ENCODE results near the gene CELF2.

The CELF2 gene

DNA sequence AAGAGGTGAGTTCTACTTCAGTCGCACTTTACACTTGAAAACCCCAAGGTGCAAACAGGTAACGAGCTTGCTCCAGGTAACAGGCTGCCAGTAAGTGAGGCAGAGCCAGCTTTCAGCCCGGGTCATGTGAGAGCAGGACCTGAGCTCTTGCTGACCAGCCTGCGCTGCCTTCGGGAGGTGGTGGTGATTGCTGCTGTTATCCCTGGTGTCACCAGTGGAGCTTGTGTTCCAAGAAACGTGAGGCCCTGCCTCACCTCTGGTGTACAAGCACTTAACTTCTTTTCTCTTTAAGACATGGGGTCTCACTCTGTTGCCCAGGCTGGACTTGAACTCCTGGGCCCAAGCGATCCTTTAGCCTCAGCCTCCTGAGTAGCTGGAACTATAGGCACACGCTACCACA, 265.0 kb downstream of the CELF2 start:
- no peak for DNase-seq

DNA sequence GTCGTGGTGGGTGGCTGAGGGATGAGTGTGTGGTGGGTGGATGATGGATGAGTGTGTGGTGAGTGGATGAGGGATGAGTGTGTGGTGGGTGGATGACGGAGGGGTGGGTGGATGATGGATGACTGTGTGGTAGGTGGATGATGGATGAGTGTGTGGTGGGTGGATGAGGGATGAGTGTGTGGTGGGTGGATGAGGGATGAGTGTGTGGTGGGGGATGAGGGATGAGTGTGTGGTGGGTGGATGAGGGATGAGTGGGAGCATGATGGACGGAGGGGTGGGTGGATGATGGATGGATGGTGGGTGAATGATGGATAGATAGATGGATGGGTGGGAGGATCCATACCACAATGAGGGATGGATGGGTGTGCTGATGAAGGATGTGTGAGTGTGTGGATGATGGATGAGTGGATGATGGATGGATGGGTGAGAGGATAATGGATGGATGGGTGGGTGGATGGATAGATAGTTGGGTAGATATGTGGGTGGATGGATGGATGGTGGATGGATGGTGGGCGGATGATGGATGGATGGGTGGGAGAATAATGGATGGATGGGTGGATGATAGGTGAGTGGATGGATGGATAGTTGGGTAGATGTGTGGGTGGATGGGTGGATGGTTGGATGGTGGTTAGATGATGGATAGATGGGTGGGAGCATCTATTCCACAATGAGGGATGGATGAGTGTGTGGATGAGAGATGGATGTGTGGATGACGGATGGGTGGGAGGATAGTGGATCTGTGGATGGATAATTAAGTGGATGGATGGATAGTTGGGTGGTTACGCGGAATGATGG, 266.8 kb downstream of the CELF2 start:
- DNase-seq, result no peak

DNA sequence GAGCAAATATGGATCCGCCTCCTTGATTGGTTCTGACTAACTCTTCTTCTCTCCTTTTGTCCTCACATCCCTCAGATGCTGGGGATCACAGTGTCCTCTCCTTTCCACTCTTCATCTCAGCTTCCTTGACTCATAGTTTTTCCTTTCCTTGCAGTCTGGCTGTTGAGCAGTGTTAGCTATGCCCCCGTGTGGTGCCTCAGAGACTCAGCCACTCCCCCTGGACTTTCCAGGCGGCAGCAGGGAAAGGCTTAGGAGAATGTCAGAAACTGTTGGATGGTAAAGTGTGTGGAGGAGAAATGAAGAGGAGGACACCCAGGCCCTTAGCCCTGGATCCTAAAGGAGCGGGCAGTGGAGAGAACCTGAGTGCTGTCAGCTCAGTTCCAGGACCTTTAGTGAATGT, 267.5 kb downstream of the CELF2 start:
- DNase-seq, result no peak

DNA sequence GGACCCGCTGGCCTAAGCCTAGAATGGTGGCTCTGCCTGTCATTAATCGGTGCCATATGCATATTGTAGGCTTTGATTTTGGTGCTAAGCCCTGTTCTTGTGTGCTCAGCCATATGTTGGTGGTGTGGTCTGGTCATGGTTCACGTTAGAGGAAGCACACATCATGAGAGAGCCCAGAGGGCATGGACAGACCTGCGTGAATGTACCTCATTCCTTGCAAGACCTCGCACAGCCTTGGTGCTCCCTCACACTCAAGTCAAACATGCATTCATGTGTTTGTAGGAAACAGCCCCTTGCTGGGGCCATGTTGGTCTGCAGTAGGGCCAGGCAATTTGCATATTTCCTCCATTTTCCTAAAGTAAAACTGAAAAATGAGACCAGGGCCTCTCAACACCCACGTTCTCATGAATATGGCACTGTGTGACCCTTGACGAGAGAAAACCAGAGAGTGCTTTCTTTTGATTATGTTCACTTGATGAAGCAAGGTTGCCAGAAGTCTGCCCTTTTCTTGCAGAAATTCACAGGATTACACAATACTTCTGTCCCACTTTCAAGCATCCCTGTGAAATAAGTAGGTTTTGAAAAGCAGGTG, 268.7 kb downstream of the CELF2 start:
- DNase-seq, result no peak

GRCh38 chr10:11288302-11288701, 270.6 kb downstream of the CELF2 start:
- DNase-seq, result no peak

- DNase-seq, result no peak
These were observed 272.7 kb downstream of the CELF2 start for GRCh38 chr10:11290156-11290890.

DNA sequence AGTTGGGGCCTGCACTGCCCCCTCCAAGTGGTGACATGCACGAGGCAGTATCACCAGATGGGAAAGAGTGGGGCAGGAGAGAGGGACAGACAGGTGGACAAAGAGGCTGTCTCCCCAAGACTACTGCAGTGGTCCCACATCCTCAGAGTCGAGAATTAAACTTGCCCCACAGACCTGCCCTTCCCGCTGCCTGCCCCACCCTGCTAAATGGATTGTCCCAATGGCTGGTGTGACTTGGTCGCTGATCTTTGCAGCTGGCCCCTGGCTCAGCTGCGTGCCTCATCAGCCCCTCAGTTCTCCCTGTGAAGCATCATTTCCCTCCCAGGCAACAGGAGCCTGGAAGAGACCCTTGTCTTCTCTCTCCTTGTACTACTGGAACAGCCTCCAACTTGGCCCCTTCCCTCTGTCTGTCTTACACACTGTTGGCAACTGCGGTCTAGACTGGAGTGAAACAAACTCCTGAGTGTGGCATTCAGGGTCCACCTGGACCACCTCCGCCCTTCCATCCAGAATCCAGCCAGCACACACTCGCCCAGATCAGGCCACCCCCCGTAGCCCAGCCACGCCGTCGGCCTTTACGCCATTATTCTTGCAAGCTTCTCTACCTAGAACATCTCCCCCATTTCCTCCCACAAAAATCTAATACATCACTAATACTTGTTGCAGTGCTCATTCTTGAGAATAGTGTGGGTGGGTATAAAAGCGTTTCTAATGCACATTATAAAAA, 275.1 kb downstream of the CELF2 start:
- DNase-seq, result no peak

DNA sequence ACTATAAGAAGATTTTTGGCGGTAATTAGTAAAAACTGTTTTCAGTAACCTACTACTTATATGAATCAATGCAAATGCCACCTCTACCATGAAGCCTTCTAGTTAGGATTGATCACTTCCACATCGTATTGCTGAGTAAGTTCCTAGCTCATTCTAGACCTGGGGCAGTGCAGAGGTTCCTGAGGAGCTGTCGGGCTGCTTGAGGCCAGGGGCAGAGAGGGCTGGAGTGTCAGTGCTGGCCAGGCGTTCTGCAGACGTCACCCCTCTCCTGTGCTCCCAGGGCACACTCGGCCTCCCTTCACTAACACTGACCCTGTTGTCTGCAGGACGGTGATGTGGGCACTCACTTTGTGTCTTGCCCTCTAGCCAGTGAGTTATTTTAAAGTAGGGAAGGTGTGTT, 275.7 kb downstream of the CELF2 start:
- DNase-seq, result no peak

- no peak for DNase-seq
These were observed 277.3 kb downstream of the CELF2 start for GRCh38 chr10:11294831-11295450.

DNA sequence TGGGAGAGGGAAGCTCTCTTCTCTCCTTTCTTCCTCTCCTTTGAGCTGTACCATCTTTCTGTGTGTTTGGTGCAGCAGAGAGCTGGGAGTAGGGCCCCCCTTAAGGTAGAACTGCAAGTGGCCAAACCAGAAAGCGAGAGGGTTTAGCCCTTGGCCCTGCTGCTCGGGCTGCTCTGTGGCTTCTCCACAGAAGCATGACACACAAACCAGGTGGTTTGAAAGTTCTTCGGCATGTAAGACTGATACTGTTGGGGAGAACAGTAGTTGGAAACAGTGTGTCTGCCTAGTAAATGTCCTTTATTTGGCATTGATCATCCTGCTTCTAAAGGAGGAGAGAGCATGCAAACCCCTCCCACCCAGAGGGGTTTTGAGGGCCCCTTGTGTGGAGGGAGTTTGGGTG, 277.8 kb downstream of the CELF2 start:
- no peak for DNase-seq

GRCh38 chr10:11297136-11297535, 279.5 kb downstream of the CELF2 start:
- no peak for DNase-seq

- DNase-seq, result no peak
These were observed 280.4 kb downstream of the CELF2 start for GRCh38 chr10:11298116-11298515.

- no peak for DNase-seq
These were observed 281.5 kb downstream of the CELF2 start for GRCh38 chr10:11299125-11299524.

DNA sequence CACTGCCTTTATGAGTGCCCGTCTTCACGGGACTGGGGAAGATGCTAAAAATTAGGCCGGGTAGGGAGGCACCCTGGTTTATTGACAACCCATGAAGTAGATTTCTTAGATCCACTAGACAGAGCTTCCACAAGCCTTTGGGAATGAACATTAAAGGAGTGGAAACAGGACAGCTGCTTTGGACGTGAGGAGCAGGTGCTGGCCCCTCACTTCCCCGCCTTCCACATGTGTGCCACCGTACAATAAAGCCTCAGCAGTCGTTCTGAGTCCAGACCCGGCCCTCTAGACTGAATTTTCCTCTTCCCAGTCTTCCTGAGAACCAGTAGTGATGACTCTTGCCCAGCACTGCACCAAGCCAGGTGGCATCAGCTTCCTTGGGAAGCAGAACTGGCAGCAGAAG, 282.4 kb downstream of the CELF2 start:
- no peak for DNase-seq

DNA sequence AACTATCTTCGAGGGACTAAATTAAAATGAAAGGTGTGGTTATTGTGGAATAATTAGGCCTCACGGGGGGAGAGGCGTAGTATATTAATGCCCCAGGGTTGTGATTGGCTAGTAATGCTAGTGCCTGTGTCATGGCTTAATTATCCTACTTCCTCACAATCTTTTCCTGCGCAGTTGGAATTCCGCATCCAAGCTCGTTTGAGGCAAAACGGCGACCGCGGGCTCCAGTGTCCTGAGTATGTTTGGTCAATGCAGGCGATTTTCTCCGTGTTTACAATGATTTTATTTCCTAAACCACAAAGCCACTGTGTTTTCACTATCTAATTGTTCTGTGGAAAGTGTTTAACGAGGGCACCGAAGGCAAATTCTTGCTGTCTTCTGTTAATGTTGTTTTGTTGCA, 282.9 kb downstream of the CELF2 start:
- no peak for DNase-seq

DNA sequence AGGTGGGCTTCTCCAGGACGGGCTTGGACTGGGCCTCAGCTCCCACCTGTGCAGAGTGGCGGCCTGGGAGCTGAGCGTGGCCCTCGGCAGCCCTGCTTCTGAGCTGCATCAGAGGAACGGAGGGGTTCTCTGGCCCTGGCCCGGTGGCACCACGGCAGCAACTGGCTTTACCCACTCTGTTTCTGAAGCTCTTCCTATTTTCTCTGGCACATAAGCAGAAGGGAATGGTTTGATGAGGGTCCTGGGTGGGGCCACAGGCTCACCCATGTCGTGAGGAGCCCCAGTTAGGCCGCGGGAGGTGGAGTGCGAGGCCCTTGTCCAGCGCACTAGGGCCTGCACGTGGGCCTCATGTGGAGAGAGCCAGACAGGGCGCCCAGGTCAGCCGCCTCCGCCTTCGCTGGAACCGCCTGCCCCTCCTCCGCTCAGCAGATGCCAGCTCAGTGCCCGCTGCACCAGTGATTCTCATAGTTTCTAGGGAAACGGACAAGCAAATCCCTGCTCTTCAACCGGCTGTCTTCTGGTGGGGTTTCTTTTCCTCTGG, 284.0 kb downstream of the CELF2 start:
- DNase-seq, result no peak

GRCh38 chr10:11302181-11302580, 284.5 kb downstream of the CELF2 start:
- DNase-seq, result no peak

DNA sequence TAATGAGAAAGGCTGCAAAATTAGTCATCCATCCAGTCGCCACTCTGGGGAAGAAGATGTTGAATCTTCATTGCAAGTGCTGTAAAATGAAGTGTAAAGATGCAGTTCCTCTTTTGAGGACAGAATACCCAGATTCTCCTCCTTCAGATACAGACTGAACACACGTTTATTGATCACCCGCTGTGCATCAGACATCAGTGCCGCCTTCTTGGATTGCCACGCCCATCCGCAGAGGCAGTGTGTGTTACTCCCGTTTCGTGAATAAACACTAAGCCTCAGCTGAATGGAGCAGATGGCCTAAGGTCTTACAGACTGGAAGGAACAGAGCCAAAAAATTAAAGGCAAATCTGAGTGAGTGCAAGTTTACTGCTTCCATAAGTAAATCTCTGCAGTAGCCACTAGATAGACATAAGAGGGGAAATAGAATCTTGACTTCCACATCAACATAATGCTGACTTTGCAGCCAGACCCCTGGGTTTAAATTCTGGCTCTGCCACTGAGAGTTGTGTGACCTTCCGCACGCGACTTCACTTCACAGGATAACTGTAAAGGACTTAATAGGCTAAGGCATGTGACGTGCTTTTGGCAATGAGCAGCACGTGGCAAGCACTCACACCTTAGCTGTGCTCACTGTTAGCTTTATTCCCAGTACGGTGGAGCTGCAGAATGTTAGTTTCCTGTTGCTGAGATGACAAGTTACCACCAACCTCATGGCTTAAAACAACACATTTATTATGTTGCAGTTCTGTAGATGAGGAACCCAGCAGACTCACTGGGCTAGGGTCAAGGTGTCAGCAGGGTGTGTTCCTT, 285.9 kb downstream of the CELF2 start:
- no peak for DNase-seq

DNA sequence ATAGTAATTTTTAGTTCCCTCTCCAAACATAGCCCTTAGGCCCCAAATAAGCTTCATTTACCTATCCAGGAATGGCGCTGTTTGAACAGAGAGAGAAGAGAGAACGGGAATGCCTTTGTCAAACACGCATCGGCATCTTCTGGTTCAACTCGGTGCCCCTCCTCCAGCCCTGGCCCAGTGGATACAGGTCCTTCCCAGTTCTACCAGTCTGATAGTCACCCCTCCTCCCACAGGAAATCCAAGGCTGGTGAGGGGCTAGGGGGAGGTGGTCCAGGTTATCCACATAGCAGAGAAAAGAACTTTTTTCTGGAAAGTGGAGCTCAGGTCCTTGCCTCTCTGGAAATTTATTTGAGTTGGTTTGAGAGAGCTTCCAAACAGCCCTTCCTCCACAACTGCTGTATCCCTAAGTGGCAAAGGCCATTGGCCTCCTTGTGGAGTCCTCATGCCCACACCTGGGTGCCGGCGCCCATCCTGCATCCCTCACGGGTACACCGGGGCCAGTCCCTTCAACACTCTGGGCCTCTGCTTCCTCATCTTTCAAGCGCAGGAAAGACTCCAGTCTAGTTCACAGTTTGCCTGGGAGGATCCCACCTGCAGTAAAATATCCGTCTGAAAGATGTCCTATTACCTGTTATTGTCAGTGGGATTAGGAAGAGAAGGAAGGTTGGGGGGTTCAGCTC, 287.4 kb downstream of the CELF2 start:
- DNase-seq, result no peak

GRCh38 chr10:11305825-11306593, 288.3 kb downstream of the CELF2 start:
- DNase-seq, result no peak

Measured in CD4-positive, alpha-beta T cell treated with Interleukin-17A for 1 hour (primary cell).